Measurements from ENCODE around the gene HMCN1. TPM values are rescaled to one million over a fixed set of nuclear protein-coding genes. Genes with fewer than 3 reads are reported as not detected.
"Not testable (repeated sequence)": the region's sequence is repeated elsewhere in the genome, so short reads cannot be mapped to it uniquely, and the experiment has no call there.

HMCN1 gene
- total RNA-seq, 1 donor from 2014 or later, result 2.0 TPM

DNA sequence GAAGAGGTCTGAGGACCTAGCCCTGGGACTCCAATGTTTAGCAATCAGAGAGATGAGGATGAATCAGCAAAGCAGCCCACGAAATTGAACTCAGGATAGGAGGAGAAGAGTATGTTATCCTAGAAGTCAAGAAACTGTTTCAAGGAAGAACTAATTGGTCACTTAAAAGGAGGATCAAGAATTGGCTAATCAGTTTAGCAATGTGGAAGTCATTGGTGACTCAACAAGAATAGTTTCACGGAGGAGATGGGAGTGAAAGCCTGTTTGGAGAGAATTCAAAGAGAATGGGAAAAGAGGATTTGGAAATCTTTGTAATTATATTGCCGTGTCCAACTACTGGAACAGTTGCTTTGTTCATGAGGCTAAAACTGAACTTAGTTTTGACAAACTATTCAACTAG, 7.4 kb downstream of the HMCN1 start:
- DNase-seq, result no peak

- DNase-seq, result no peak
These were observed 8.2 kb downstream of the HMCN1 start for GRCh38 chr1:185742403-185742802.

DNA sequence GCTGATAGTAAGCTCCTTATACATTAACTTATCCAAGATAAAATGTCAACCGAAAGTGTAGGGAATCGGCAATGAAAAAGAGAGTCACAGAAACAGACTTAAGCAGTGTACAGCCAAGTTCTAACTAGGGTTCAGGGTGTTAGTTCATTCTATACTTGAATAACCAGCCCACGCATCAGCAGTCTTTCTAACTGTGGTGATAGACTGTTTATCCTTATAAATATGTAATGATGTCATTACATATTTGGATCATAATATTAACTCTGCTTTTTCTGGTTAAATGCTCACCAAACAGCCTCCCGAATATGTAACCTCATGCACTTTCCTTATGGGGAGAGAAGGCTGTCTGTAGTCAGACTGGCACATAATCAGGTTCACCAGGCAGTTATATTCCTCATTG, 11.0 kb downstream of the HMCN1 start:
- DNase-seq, result no peak

DNA sequence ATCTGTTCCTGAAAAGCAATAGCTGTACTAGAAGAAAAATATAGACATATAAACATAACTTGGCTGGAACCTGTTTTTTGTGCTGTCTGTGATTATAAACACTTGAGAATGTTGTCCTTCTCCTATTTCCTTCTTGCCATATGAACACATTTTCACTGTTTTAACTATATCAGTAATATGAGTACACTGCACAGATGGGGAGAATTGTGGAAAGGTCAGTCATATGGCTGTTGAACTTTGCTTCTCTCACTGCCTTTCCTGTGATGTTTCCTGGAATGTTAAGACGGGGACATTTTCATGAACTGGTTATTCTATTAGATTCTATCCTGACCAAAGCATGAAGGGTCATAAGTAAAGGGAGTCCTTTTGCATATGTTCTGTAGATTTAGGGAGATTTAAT, 24.9 kb downstream of the HMCN1 start:
- DNase-seq, result no peak

DNA sequence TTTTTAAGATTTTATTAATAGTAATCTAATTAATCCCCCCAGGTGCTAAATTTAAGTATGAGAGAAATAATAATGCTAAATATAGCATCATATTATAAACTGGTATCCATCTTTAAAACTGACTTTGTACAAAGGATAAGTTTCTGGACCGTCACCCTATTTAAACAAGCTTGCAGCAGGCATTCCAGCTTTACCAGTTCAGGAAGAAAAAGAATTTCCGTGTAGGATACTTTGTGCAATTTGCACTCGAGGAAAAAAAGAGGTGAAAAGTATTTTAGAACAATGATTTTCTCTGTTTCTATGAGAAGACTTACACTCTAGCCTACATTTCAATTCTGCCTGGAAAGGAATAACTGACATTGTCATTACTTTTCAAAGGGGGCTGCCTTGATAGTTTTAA, 27.6 kb downstream of the HMCN1 start:
- DNase-seq, result no peak

- DNase-seq, result no peak
These were observed 33.4 kb downstream of the HMCN1 start for GRCh38 chr1:185767508-185768120.

DNA sequence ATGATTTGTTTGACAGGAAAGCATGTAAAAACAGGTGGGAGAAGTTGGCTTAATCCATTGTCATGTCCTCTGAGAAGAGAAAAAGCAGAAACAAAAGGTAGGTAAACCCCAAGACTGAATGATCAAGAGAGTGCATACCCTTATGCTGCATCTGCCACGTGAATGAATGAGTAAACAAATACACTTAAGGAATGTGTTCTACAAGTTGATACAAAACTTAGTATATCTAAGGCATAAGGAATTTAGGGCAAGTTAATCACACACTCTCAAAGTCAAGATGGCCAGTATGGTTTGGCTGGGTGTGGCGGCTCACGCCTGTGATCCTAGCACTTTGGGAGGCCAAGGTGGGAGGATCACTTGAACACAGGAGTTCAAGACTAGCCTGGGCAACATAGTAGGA, 34.2 kb downstream of the HMCN1 start:
- no peak for DNase-seq

GRCh38 chr1:185769136-185769535, 34.9 kb downstream of the HMCN1 start:
- DNase-seq, result no peak

- no peak for DNase-seq
These were observed 40.2 kb downstream of the HMCN1 start for GRCh38 chr1:185774394-185774793.

DNA sequence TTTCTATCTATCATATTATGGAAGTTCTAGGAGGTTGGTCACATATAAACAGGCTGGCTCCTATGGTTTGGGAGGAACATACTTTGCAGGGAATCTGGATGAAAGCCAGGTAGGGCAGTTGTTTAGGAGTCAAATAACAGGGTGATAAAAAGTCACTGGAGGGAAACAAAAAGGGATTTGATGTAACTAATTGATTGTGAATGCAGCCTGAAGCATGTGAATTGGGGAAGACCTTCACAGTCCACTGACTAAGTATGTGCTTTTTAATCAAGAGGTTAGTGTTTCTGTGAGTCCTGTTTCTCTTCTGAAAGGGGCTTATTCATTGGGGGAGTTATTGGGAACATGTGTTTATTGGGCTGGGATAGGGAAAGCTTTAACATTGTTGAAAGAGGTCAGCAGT, 41.3 kb downstream of the HMCN1 start:
- no peak for DNase-seq

- no peak for DNase-seq
These were observed 42.3 kb downstream of the HMCN1 start for GRCh38 chr1:185776522-185776921.

- not testable (repeated sequence) for DNase-seq
These were observed 49.7 kb downstream of the HMCN1 start for GRCh38 chr1:185783860-185784259.

- DNase-seq, result no peak
These were observed 51.4 kb downstream of the HMCN1 start for GRCh38 chr1:185785586-185785985.

GRCh38 chr1:185786524-185786923, 52.3 kb downstream of the HMCN1 start:
- DNase-seq, result no peak

DNA sequence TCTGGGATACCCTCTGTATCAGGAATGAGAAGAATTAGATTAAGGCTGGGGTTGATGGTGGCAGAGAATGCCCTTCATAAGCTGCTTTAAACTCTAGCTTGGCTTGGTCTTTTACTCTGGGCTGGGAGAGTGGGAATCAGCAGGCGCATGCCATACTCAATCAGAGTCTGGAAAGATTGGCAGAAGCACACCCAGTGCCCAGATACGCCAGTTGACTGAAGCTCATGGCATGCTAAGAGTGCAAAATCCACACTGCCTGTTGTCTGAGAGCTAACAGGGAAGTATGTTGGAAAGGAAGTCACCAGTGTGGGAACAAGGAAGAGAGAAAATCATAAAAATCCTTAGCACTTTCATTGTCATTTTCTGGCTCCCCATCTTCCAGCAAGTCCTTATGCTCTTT, 53.0 kb downstream of the HMCN1 start:
- DNase-seq, result no peak

DNA sequence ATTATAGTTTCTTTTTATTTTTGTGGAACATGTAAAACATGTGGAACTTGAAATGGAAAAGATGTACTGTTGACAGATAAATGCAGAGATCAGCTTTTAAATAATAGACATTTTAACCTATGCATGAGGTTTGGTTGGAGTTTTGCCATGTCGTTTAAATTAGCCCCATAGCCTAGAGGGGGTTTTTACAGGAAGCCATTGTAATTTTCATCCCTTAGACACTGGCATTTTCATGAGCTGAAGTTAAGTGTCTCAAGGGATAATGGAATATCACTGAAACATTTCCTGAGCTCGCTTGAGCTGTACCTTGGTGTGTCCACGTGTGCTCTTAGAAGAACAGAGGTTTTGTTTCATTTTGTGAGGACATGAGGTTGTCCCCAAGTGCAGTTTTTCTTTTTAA, 54.2 kb downstream of the HMCN1 start:
- DNase-seq, result no peak

DNA sequence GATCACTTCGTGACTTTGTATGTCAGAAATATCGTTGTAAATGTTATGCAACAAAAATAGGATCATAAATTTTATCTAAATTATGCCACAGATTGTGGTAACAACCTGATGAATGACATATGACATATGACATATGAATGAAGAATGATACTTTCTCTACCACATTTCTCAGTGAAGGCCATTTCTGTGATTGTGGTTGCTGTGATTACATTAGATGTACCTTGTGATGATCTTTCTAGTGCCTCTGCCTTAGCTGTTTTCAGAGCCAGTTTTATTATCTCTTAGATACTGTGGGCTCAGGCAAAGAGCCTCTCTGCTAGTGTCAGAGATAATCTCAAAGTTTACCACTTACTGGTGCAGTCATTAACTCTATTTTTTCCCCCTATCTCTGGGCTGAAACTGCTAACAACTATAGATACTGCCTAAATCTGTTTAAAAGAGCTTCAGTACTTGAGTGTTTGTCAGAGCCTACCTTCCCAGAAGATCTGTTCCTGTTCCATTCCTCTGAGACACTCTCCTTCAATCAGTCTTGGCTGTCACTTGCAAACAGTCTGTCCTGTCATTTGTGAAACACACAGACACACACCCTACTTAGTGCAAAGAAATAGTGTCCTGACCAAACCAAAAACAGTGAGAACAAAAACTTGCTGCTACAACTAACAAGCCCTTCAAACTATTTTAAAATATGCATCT, 55.5 kb downstream of the HMCN1 start:
- DNase-seq, result no peak

DNA sequence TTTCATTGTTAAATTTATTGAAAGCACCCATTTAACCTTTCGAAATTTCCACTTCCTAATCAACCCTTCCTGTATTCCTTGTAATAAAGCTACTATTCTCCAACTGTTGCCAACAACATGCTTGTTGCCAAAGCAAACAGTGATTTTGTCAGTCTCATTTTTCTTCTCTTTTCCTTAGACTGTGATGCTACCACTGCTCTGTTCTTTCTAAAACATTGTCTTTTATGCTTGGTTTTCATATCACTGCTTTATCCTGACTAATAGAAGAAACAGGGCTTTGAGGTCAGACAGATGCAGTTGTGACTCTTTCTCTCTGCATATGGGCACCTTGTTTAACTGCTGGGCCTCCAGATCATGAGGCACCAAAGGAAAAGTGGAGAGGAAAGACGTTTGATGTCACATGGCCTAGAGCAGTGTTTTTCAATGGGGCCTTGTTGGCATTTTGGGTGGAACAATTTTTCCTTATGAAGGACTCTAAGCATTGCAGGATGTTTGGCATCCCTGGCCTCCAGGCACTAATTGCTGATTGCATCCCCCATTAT, 56.1 kb downstream of the HMCN1 start:
- no peak for DNase-seq

DNA sequence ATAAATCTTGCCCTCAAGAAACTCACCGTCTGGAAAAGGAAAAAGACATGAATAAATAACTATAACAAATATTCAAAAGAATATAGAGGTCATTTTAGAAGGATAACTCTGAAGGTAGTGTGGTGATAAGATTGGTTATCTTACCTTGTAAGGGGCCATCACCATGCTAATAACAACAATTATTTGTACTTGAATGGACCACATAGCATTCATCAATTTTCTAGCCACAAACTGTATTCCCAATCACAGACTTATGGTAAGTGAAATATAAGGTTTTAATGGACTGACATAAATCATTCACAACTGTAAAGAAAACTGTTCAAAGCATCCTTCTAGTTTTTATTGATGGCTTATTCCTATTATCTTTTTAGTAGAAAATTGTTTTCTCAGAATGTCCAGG, 57.8 kb downstream of the HMCN1 start:
- no peak for DNase-seq

DNA sequence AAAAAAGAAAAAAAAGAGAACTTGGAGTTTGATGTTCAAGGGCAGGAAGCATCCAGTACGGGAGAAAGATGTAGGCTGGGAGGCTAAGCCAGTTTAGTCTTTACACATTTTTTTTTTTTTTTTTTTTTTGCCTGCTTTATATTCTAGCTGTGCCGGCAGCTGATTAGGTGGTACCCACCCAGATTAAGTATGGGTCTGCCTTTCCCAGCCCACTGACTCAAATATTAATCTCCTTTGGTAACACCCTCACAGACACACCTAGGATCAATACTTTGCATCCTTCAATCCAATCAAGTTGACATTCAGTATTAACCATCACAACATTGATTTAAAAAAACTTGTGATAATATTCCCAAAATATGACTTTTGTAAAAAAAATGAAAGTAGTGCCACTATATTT, 60.3 kb downstream of the HMCN1 start:
- not testable (repeated sequence) for DNase-seq

- no peak for DNase-seq
These were observed 61.0 kb downstream of the HMCN1 start for GRCh38 chr1:185795181-185795580.

DNA sequence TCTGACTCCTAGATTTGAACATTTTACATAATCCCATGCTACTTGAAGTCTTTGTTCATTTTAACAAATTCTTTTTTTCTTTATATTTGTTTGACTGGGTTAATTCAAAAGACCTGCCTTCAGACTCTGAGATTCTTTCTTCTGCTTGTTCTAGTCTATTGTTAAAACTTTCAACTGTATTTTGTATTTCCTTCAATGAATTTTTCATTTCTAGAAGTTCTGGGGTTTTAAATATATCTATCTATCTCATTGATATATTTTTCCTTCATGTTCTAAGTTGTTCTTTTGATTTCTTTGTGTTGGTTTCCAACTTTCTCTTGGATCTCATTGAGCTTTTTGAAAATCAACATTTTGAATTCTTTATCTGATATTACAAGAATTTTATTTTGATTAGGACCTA, 64.3 kb downstream of the HMCN1 start:
- DNase-seq, result no peak

DNA sequence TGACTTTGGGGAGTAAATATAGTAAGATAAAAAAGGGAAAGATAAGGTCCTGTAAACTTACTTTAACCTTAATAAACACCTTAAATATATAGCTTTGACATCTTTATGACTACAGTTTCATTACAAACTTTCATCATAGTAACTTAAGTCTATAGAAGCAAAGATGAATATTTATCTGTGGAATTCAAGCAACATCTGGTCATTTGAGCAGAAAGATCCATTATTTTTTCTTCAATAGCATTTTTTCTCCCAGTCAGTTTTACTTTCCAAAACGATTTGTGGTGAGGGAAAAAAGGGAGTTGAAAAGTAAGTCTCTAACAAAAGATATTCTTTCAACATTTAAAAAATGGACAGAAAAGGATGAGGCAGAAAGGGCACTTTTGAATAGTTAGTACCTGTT, 69.0 kb downstream of the HMCN1 start:
- no peak for DNase-seq

GRCh38 chr1:185804206-185804605, 70.0 kb downstream of the HMCN1 start:
- no peak for DNase-seq
